Measurements from ENCODE around the gene KLF13. TPM values are rescaled to one million over a fixed set of nuclear protein-coding genes. Genes with fewer than 3 reads are reported as not detected.

Gene KLF13
- total and polyA plus RNA-seq, 10 of the 15 experiments (the other 5 are each of a cell fraction or from before 2014, with no cell fraction given): 20.3 to 109 (median 51.4) TPM

GRCh38 chr15:31373970-31374369 is 47.3 kb downstream of the KLF13 start:
- H3K36me3 ChIP-seq (ENCODE audit: control insufficient read depth in 2 of 2, insufficient read depth in 2 of 2, low read length in 1 of 2): peaks cover 34 to 50% of the 10 kb centered on the region in 2 experiments
- peaks cover 20% of the 10 kb centered on the region for H3K79me2 ChIP-seq (ENCODE audit: control insufficient read depth, insufficient read depth, low read length)
- no peak overlapping the region for H3K27ac ChIP-seq (ENCODE audit: control insufficient read depth, insufficient read depth)
- H3K4me3 ChIP-seq: no peak overlapping the region
- no TSS peak for BruUV-seq (replicated peaks)
- in situ Hi-C loops (cut with MboI): no loop called here
- WGBS (ENCODE audit: insufficient coverage, insufficient replicate concordance, low lambda C conversion rate, missing lambda C conversion rate): 94% methylated on average over 9 of the region's 9 CpGs
- intact Hi-C loops (cut with micrococcal nuclease; ENCODE audit: unreplicated experiment): no loop called here
- ChIA-PET POLR2A (no interaction called here), RAD21 (ENCODE audit: unreplicated experiment) (no interaction called here), SMC1A (ENCODE audit: uncharacterized antibody, unreplicated experiment) (no interaction called here), CTCF (interaction anchor here (0.6 kb wide), 1 partner anchor 268 kb away, joined by 3 read pairs; no protein-coding TSS in a partner anchor)
- FAIRE-seq (no peak), ATAC-seq (no peak), DNase-seq (ENCODE audit: low read depth, low spot score) (no peak)
- peaks cover 3% of the 10 kb centered on the region for H4K20me1 ChIP-seq (ENCODE audit: control insufficient read depth, insufficient read depth)
- no peak overlapping the region for H2AFZ ChIP-seq (ENCODE audit: control insufficient read depth, low read depth, low read length)
- H3K9me3 ChIP-seq (replicated peaks; ENCODE audit: control insufficient read depth, insufficient read depth, low read length): no peaks in the 10 kb centered on the region; the same call in 2 of the 3 replicates
- H3K9ac ChIP-seq (ENCODE audit: control insufficient read depth, insufficient read depth, low read length): no peak overlapping the region
- no peaks in the 10 kb centered on the region for H3K27me3 ChIP-seq (replicated peaks in 1 of 2; ENCODE audit: control insufficient read depth in 2 of 2, insufficient read depth in 2 of 2, low read length in 1 of 2)
- TF ChIP-seq TARDBP (IDR thresholded peaks at IDR 0.05; ENCODE audit: borderline replicate concordance) (no peak), NBN (IDR thresholded peaks at IDR 0.05) (no peak), POLR2A (IDR thresholded peaks at IDR 0.05; ENCODE audit: low read depth, low read length) (peak; percentile 64)
- H3K4me2 ChIP-seq (ENCODE audit: control insufficient read depth, insufficient read depth): no peak overlapping the region
- peaks cover 6% of the 10 kb centered on the region for H3K4me1 ChIP-seq (ENCODE audit: control insufficient read depth, insufficient read depth, low read length)

GRCh38 chr15:31374489-31374888 is 47.9 kb downstream of the KLF13 start:
- no peak overlapping the region for H3K9ac ChIP-seq (ENCODE audit: control insufficient read depth, insufficient read depth, low read length)
- TF ChIP-seq NRF1 (conservative IDR thresholded peaks at IDR 0.05; ENCODE audit: low read depth, low read length) (no peak), RB1 (IDR thresholded peaks at IDR 0.05; ENCODE audit: borderline replicate concordance) (no peak), POLR2A (IDR thresholded peaks at IDR 0.05; ENCODE audit: low read depth, low read length) (no peak), PML (IDR thresholded peaks at IDR 0.05; ENCODE audit: low read length) (no peak), MEF2B (IDR thresholded peaks at IDR 0.05; ENCODE audit: partially characterized antibody, poor library complexity, severe bottlenecking) (no peak), IRF3 (IDR thresholded peaks at IDR 0.05) (no peak), CTCF (IDR thresholded peaks at IDR 0.05 in 2 of 3, conservative IDR thresholded peaks at IDR 0.05 in 1 of 3; ENCODE audit: control insufficient read depth in 2 of 3, extremely low read depth in 1 of 3, insufficient read depth in 1 of 3, low read depth in 3 of 3, low read length in 3 of 3) (no peak)
- H3K27ac ChIP-seq (ENCODE audit: control insufficient read depth, insufficient read depth): no peak overlapping the region
- no peak overlapping the region for H3K4me2 ChIP-seq (ENCODE audit: control insufficient read depth, insufficient read depth)
- no peaks in the 10 kb centered on the region; the same call in 2 of the 3 replicates for H3K9me3 ChIP-seq (replicated peaks; ENCODE audit: control insufficient read depth, insufficient read depth, low read length)
- peaks cover 3% of the 10 kb centered on the region for H4K20me1 ChIP-seq (ENCODE audit: control insufficient read depth, insufficient read depth)
- RAD21 ChIA-PET (ENCODE audit: unreplicated experiment): no interaction called here
- POLR2A ChIA-PET: no interaction called here
- H2AFZ ChIP-seq (ENCODE audit: control insufficient read depth, low read depth, low read length): no peak overlapping the region
- WGBS (ENCODE audit: insufficient coverage, insufficient replicate concordance, low lambda C conversion rate, missing lambda C conversion rate): 94% methylated on average over 8 of the region's 8 CpGs
- no peak for FAIRE-seq
- no TSS peak for BruUV-seq (replicated peaks)
- no peaks in the 10 kb centered on the region for H3K27me3 ChIP-seq (replicated peaks in 1 of 2; ENCODE audit: control insufficient read depth in 2 of 2, insufficient read depth in 2 of 2, low read length in 1 of 2)
- H3K79me2 ChIP-seq (ENCODE audit: control insufficient read depth, insufficient read depth, low read length): peaks cover 15% of the 10 kb centered on the region
- no peak for DNase-seq (ENCODE audit: low read depth, low spot score)
- no peak overlapping the region for H3K4me3 ChIP-seq
- SMC1A ChIA-PET (ENCODE audit: uncharacterized antibody, unreplicated experiment): no interaction called here
- in situ Hi-C loops (cut with MboI) (no loop called here), intact Hi-C loops (cut with micrococcal nuclease; ENCODE audit: unreplicated experiment) (no loop called here)
- no peak for ATAC-seq
- H3K4me1 ChIP-seq (ENCODE audit: control insufficient read depth, insufficient read depth, low read length): peaks cover 3% of the 10 kb centered on the region; the same call in 1 of the 2 replicates
- CTCF ChIA-PET: interaction anchor here (0.6 to 0.8 kb wide), 2 partner anchors 114 to 268 kb away, joined by 3 to 4 read pairs; no protein-coding TSS in a partner anchor
- peaks cover 35 to 49% of the 10 kb centered on the region in 2 experiments for H3K36me3 ChIP-seq (ENCODE audit: control insufficient read depth in 2 of 2, insufficient read depth in 2 of 2, low read length in 1 of 2)
